Measurements from ENCODE around the gene PLA2G4B. TPM values are rescaled to one million over a fixed set of nuclear protein-coding genes. Genes with fewer than 3 reads are reported as not detected.

PLA2G4B gene, protein sequence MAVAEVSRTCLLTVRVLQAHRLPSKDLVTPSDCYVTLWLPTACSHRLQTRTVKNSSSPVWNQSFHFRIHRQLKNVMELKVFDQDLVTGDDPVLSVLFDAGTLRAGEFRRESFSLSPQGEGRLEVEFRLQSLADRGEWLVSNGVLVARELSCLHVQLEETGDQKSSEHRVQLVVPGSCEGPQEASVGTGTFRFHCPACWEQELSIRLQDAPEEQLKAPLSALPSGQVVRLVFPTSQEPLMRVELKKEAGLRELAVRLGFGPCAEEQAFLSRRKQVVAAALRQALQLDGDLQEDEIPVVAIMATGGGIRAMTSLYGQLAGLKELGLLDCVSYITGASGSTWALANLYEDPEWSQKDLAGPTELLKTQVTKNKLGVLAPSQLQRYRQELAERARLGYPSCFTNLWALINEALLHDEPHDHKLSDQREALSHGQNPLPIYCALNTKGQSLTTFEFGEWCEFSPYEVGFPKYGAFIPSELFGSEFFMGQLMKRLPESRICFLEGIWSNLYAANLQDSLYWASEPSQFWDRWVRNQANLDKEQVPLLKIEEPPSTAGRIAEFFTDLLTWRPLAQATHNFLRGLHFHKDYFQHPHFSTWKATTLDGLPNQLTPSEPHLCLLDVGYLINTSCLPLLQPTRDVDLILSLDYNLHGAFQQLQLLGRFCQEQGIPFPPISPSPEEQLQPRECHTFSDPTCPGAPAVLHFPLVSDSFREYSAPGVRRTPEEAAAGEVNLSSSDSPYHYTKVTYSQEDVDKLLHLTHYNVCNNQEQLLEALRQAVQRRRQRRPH
- total RNA-seq (1 to 10 TPM; 3.3 to 8.6 TPM), polyA plus RNA-seq (ENCODE audit: insufficient read length in 2 of 2) (10 to 100 TPM; 20.6 to 31.2 TPM)
- long read RNA-seq, donor 1: 0 reads
- long read RNA-seq, donor 2: 0 reads
- long read RNA-seq, donor 3: 0 reads
- long read RNA-seq, donor 4: 0 reads

DNA sequence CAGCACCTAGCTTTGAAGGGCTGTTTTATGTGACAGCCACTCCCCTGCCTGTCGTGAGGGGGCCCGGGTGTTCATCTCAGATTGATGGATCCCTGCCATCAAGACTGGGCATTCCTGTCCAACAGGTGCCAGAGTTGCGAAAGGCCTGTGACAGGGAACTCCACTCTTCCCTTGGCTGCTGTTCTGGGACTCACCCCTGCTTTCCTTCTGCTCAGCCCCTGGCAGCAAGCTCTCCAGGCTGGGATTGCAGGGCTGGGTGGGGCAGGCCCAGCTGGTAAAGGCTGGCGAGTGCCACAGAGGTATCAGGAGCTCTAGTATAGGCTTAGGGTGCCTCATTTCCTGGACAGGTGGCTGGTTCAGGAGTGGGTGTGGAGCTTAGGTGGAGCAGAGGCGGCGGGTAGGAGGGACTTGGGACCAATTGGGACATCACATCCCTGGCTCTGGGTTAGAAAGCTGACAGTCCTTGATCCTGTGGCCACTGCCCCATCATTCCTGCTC lies at the start of gene PLA2G4B:
TSS of gene PLA2G4B (plus strand) at position 448 of the 498 bp plus-strand sequence. CDS start 67 bp downstream, outside the sequence.
- Histone ChIP-seq H3K4me1 (ENCODE audit: control insufficient read depth, insufficient read depth, low read length) (no peaks in the 10 kb centered on the region), H3K27me3 (ENCODE audit: control insufficient read depth, insufficient read depth, low read length) (no peaks in the 10 kb centered on the region), H3K36me3 (ENCODE audit: control insufficient read depth, insufficient read depth, low read length) (peaks cover 92% of the 10 kb centered on the region), H3K4me3 (ENCODE audit: low read depth, low read length) (no peak within 1 kb of the TSS), H3K27ac (ENCODE audit: low read depth, low read length) (no peak within 1 kb of the TSS), H3K9me3 (ENCODE audit: control insufficient read depth, insufficient read depth, low read length) (no peaks in the 10 kb centered on the region)
- DNase-seq (ENCODE audit: low read depth in 4 of 6, low spot score in 6 of 6): no peak
- 89% methylated on average over 6 of the region's 6 CpGs for WGBS (ENCODE audit: insufficient coverage)

DNA sequence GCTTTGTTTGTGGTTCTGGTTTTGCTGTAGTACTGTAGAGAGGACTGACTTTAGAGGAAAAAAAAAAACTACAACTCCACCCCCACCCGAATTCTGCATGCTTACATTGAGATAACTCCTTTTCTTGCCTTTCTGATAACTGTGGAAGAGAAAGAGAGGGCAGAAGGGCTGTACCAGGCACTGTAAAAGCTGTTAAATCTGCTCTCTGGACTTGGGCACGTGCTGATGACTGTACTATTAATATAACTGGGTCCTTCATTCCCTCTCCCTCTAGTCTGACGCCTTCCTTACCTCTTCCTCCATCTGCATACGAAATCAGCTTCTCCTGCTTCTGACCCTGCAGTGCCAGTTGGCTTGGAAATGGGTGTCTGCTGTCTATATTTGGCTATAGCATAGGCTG lies 49.4 kb upstream of the PLA2G4B start:
- no CpG with 5 or more reads among the region's 4 CpGs for WGBS (ENCODE audit: insufficient coverage)
- peaks cover 4% of the 10 kb centered on the region for H3K4me1 ChIP-seq (ENCODE audit: control insufficient read depth, insufficient read depth, low read length)

DNA sequence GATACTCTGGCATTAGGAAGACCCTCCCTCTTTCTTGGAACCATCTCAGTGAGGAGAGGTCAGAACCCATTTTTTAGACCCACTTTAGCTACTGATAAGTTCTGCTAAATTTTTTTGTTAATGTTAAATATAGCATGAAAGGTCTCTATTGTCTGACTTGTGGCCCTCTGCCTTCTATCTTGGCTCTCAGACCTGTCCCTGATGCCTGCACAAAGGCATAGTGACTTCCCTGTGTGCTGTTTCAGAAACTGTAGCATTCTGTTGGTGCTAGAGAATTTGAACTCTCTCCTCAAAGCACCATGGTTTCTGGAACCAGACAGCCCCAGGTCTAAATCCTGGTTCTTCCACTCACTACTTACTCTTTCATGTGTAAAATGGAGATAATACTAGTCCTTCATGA lies 49.0 kb upstream of the PLA2G4B start:
- H3K4me1 ChIP-seq (ENCODE audit: control insufficient read depth, insufficient read depth, low read length): peaks cover 4% of the 10 kb centered on the region
- DNase-seq (ENCODE audit: low read depth in 4 of 6, low spot score in 6 of 6): no peak
- no peaks in the 10 kb centered on the region for H3K27me3 ChIP-seq (ENCODE audit: control insufficient read depth, insufficient read depth, low read length)
- H3K36me3 ChIP-seq (ENCODE audit: control insufficient read depth, insufficient read depth, low read length): no peaks in the 10 kb centered on the region
- H3K27ac ChIP-seq (ENCODE audit: low read depth, low read length): no peak overlapping the region
- no peak overlapping the region for H3K4me3 ChIP-seq (ENCODE audit: low read depth, low read length)
- H3K9me3 ChIP-seq (ENCODE audit: control insufficient read depth, insufficient read depth, low read length): no peaks in the 10 kb centered on the region

More for the DNA sequence above, 49.4 kb upstream of the PLA2G4B start:
- no peaks in the 10 kb centered on the region for H3K36me3 ChIP-seq (ENCODE audit: control insufficient read depth, insufficient read depth, low read length)
- no peak overlapping the region for H3K4me3 ChIP-seq (ENCODE audit: low read depth, low read length)
- no peaks in the 10 kb centered on the region for H3K9me3 ChIP-seq (ENCODE audit: control insufficient read depth, insufficient read depth, low read length)
- no peaks in the 10 kb centered on the region for H3K27me3 ChIP-seq (ENCODE audit: control insufficient read depth, insufficient read depth, low read length)
- H3K27ac ChIP-seq (ENCODE audit: low read depth, low read length): no peak overlapping the region
- no peak for DNase-seq (ENCODE audit: low read depth in 4 of 6, low spot score in 6 of 6)

DNA sequence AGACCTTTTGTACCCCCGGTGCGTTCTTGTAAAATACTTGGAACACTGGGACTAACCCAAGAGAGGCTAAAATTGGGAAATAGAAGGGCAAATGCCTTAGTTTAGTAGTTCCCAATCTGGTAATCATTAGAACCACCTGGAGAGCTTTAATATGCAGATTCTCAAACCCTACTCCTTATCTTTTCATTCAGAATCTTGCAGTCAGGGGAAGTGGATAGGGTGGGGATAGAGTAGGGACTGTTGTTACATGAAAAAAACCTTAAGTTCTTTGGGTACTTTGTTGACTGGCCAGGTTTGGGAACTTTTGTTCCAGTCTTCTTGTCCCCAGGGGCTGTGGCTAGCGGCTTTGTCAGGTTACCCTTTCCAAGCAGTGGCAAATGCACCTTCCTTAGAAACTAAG lies 48.5 kb upstream of the PLA2G4B start:
- Histone ChIP-seq H3K9me3 (ENCODE audit: control insufficient read depth, insufficient read depth, low read length) (no peaks in the 10 kb centered on the region), H3K27ac (ENCODE audit: low read depth, low read length) (no peak overlapping the region), H3K4me1 (ENCODE audit: control insufficient read depth, insufficient read depth, low read length) (peaks cover 4% of the 10 kb centered on the region), H3K36me3 (ENCODE audit: control insufficient read depth, insufficient read depth, low read length) (no peaks in the 10 kb centered on the region), H3K4me3 (ENCODE audit: low read depth, low read length) (no peak overlapping the region), H3K27me3 (ENCODE audit: control insufficient read depth, insufficient read depth, low read length) (no peaks in the 10 kb centered on the region)
- DNase-seq (ENCODE audit: low read depth in 4 of 6, low spot score in 6 of 6): no peak
- no CpG with 5 or more reads among the region's 3 CpGs for WGBS (ENCODE audit: insufficient coverage)

DNA sequence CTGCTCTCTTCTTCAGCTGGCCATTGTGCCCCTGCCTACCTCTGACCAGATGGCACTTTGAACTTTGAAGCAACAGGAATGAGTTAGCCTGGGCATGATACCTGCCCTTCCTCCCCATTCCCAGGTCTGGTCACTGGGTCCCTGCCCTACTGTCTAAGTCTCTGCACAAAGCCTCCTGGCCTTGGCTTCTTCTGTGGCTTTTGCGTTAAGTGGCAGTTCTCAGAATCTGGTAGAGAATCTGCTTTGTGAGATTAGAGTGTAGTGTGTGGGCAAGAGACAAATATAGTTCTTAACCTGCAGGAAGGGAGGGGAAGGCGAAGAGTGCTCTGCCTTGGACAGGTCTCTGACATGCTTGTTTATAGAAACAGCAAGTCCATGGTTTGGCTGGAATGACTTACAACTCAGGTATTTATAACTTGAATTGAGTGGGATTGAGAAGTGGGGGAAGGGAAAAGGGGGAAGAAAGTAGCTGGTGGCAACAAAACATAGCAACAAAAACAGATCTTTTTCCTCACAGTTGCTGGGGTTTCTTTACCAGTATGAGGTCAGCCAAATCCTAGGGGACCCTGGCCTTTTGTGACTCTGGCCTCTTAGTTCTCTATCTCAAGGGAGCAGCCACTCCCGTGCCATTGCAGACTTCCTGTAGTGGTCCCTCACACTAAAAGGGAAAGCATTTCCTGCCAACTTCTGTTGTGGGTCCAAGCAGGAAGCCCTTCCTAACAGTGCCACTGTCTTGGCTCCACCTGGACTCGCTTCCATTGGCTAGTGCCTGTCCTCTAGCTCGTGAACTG lies 47.7 kb upstream of the PLA2G4B start:
- H3K36me3 ChIP-seq (ENCODE audit: control insufficient read depth, insufficient read depth, low read length): no peaks in the 10 kb centered on the region
- H3K27me3 ChIP-seq (ENCODE audit: control insufficient read depth, insufficient read depth, low read length): no peaks in the 10 kb centered on the region
- H3K27ac ChIP-seq (ENCODE audit: low read depth, low read length): no peak overlapping the region
- H3K9me3 ChIP-seq (ENCODE audit: control insufficient read depth, insufficient read depth, low read length): no peaks in the 10 kb centered on the region
- H3K4me1 ChIP-seq (ENCODE audit: control insufficient read depth, insufficient read depth, low read length): peaks cover 4% of the 10 kb centered on the region
- DNase-seq (ENCODE audit: low read depth in 4 of 6, low spot score in 6 of 6): no peak
- 84% methylated on average over 5 of the region's 5 CpGs for WGBS (ENCODE audit: insufficient coverage)
- no peak overlapping the region for H3K4me3 ChIP-seq (ENCODE audit: low read depth, low read length)

DNA sequence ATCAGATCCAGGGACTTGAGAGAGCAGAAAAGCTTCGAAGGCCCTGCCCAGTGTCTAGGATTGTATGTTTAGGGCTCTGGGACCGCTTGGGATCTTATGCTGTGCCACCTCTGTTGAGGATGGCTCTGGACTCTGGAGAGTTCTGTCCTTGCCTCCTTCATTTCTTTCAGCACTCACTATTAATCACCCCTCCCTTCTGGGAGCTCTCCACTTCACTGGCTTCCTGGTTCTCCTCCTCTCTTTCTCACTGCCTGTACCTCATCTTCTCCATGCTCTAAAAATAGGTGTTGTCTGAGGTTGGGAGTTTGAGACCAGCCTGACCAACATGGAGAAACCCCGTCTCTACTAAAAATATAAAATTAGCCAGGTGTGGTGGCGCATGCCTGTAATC lies 47.1 kb upstream of the PLA2G4B start:
- H3K27me3 ChIP-seq (ENCODE audit: control insufficient read depth, insufficient read depth, low read length): no peaks in the 10 kb centered on the region
- DNase-seq (ENCODE audit: low read depth in 4 of 6, low spot score in 6 of 6): no peak
- H3K4me3 ChIP-seq (ENCODE audit: low read depth, low read length): no peak overlapping the region
- H3K27ac ChIP-seq (ENCODE audit: low read depth, low read length): no peak overlapping the region
- H3K36me3 ChIP-seq (ENCODE audit: control insufficient read depth, insufficient read depth, low read length): no peaks in the 10 kb centered on the region
- 83% methylated on average over 2 of the region's 4 CpGs for WGBS (ENCODE audit: insufficient coverage)
- peaks cover 4% of the 10 kb centered on the region for H3K4me1 ChIP-seq (ENCODE audit: control insufficient read depth, insufficient read depth, low read length)
- H3K9me3 ChIP-seq (ENCODE audit: control insufficient read depth, insufficient read depth, low read length): no peaks in the 10 kb centered on the region

DNA sequence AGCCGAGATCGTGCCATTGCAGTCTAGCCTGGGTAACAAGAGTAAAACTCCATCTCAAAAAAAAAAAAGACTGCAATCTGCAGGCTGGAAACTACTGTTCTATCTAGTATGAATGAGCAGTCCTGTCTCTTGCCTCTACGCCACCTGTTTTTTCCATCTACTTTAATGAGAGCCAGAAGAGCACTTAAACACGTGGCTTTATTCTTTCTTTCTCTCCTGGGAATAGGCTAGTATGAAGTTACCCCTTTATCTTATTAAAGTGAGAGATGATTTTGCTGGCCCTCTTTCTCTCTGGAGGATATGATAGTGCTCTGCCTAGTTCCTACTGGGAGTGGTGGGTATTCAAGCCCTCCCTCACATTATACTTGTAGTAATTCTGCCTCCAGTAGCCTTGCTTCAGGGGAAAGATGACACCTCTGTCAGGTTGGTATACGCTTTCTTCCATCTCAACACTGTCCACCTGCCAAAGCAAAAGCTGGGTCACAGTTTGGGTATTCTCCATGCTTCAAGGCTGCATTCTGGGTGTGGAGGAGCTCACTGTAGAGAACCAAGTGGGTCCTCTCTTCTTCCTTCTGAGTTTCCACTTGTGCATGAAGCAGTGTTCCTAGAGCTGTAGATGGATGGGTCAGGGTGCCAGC lies 46.5 kb upstream of the PLA2G4B start:
- peak in 1 of 6 donors; percentile 62 for DNase-seq (ENCODE audit: low read depth in 4 of 6, low spot score in 6 of 6)
- no CpG with 5 or more reads among the region's 5 CpGs for WGBS (ENCODE audit: insufficient coverage)

DNA sequence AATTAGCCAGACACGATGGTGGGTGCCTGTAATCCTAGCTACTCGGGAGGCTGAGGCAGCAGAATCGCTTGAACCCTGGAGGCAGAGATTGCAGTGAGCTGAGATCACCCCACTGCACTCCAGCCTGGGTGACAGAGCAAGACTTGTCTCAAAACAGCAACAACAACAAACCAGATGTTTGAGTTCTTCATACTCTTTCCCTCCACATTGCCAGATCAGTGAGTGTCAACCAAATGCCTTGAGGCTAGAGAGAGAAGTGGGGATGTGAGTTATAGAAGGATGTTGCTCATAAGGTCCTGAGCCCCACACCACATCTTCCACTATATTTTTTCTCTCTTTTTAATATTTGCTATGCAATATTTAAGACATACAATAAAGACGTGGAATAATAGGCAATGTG lies 44.6 kb upstream of the PLA2G4B start:
- no peaks in the 10 kb centered on the region for H3K27me3 ChIP-seq (ENCODE audit: control insufficient read depth, insufficient read depth, low read length)
- H3K27ac ChIP-seq (ENCODE audit: low read depth, low read length): no peak overlapping the region
- no peaks in the 10 kb centered on the region for H3K9me3 ChIP-seq (ENCODE audit: control insufficient read depth, insufficient read depth, low read length)
- H3K4me3 ChIP-seq (ENCODE audit: low read depth, low read length): no peak overlapping the region
- H3K4me1 ChIP-seq (ENCODE audit: control insufficient read depth, insufficient read depth, low read length): peaks cover 4% of the 10 kb centered on the region
- no peaks in the 10 kb centered on the region for H3K36me3 ChIP-seq (ENCODE audit: control insufficient read depth, insufficient read depth, low read length)
- no peak for DNase-seq (ENCODE audit: low read depth in 4 of 6, low spot score in 6 of 6)
- WGBS (ENCODE audit: insufficient coverage): no CpG with 5 or more reads among the region's 4 CpGs

More for the DNA sequence above, 46.5 kb upstream of the PLA2G4B start:
- no peak overlapping the region for H3K4me3 ChIP-seq (ENCODE audit: low read depth, low read length)
- H3K4me1 ChIP-seq (ENCODE audit: control insufficient read depth, insufficient read depth, low read length): peaks cover 4% of the 10 kb centered on the region
- H3K27me3 ChIP-seq (ENCODE audit: control insufficient read depth, insufficient read depth, low read length): no peaks in the 10 kb centered on the region
- no peaks in the 10 kb centered on the region for H3K36me3 ChIP-seq (ENCODE audit: control insufficient read depth, insufficient read depth, low read length)
- H3K27ac ChIP-seq (ENCODE audit: low read depth, low read length): no peak overlapping the region
- no peaks in the 10 kb centered on the region for H3K9me3 ChIP-seq (ENCODE audit: control insufficient read depth, insufficient read depth, low read length)
